ENCODE measurements around the gene TPRX2.
"Not testable (repeated sequence)": the region's sequence is repeated elsewhere in the genome, so short reads cannot be mapped to it uniquely, and the experiment has no call there.

DNA sequence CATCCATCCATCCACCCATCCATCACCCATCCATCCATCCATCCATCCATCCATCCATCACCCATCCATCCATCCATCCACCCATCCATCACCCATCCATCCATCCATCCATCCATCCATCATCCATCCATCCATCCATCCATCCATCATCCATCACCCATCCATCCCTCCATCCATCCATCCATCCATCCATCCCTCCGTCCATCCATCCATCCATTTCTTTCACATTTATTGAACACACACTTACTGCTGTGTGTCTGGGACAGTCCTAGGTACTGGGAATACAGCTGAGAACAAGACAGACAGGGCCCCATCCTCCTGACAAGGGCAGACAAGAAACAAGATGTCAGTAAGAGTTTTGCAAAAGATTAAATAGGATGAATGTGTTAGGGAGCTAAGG, 40.8 kb upstream of the TPRX2 start:
- not testable (repeated sequence) for TF ChIP-seq RAD21 (IDR thresholded peaks at IDR 0.05); JUND (IDR thresholded peaks at IDR 0.05); GABPA (IDR thresholded peaks at IDR 0.05 in 1 of 2, conservative IDR thresholded peaks at IDR 0.05 in 1 of 2); SP1 (IDR thresholded peaks at IDR 0.05); RXRA (IDR thresholded peaks at IDR 0.05)
- TF ChIP-seq, protein P1, sequence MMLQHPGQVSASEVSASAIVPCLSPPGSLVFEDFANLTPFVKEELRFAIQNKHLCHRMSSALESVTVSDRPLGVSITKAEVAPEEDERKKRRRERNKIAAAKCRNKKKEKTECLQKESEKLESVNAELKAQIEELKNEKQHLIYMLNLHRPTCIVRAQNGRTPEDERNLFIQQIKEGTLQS (IDR thresholded peaks at IDR 0.05), result not testable (repeated sequence)
- TF ChIP-seq, protein P2, sequence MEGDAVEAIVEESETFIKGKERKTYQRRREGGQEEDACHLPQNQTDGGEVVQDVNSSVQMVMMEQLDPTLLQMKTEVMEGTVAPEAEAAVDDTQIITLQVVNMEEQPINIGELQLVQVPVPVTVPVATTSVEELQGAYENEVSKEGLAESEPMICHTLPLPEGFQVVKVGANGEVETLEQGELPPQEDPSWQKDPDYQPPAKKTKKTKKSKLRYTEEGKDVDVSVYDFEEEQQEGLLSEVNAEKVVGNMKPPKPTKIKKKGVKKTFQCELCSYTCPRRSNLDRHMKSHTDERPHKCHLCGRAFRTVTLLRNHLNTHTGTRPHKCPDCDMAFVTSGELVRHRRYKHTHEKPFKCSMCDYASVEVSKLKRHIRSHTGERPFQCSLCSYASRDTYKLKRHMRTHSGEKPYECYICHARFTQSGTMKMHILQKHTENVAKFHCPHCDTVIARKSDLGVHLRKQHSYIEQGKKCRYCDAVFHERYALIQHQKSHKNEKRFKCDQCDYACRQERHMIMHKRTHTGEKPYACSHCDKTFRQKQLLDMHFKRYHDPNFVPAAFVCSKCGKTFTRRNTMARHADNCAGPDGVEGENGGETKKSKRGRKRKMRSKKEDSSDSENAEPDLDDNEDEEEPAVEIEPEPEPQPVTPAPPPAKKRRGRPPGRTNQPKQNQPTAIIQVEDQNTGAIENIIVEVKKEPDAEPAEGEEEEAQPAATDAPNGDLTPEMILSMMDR (IDR thresholded peaks at IDR 0.05; ENCODE audit: low read depth, low read length, missing input control), result not testable (repeated sequence)
